Stimulated activated effector memory CD8-positive, alpha-beta T cell treated with anti-CD3 and anti-CD28 coated beads, Interleukin-12 subunit alpha, Interleukin-12 subunit beta, amount 100 ng/mL, for 72 hours (primary cell): ENCODE data around the gene UBASH3A.

Source experiments
- ATAC-seq: fragments of 150-1000 bp; cut with Tn5 transposase; 2 replicates; pipeline ENCODE4 v1.10.0; 2021
- DNase-seq, 2 donors: peaks; one replicate each; pipeline ENCODE4 v3.0.0; 2021 to 2022; ENCODE audit warnings: low spot score in 2 of 2
- H3K27ac Mint-ChIP-seq: one replicate; pipeline ENCODE4 v1.8.0; 2022; ENCODE audit warnings: mild to moderate bottlenecking, mixed read lengths
- H3K36me3 Mint-ChIP-seq: one replicate; pipeline ENCODE4 v1.8.0; 2022; ENCODE audit warnings: mild to moderate bottlenecking, mixed read lengths
- H3K4me1 Mint-ChIP-seq: one replicate; pipeline ENCODE4 v1.8.0; 2022; ENCODE audit warnings: mixed read lengths
- H3K4me3 Mint-ChIP-seq: one replicate; pipeline ENCODE4 v1.8.0; 2022; ENCODE audit warnings: mild to moderate bottlenecking, mixed read lengths
- H3K9me3 Mint-ChIP-seq: one replicate; pipeline ENCODE4 v1.8.0; 2022; ENCODE audit warnings: mixed read lengths

The UBASH3A gene

DNA sequence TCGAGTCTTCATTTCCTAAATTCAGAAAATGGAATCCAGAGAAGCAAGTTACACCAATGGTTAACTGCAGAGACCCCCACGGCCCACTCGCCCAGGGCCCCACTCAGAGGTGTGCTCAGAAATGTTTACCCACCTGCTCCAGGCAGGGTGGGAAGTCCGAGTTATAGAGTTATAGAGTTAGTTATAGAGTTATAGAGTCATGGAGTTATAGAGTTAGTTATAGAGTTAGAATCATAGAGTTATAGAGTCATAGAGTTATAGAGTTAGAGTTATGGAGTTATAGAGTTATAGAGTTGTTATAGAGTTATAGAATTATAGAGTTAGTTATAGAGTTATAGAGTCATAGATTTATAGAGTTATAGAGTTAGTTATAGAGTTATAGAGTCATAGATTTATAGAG lies 31.7 kb downstream of the UBASH3A start:
- peaks cover 70% of the 10 kb centered on the region for H3K4me1 Mint-ChIP-seq
- H3K4me3 Mint-ChIP-seq, result no peak overlapping the region
- no peak for ATAC-seq
- no peak for DNase-seq
- H3K9me3 Mint-ChIP-seq, result peaks cover 8% of the 10 kb centered on the region
- peaks cover 89% of the 10 kb centered on the region for H3K36me3 Mint-ChIP-seq
- H3K27ac Mint-ChIP-seq, result no peak overlapping the region

DNA sequence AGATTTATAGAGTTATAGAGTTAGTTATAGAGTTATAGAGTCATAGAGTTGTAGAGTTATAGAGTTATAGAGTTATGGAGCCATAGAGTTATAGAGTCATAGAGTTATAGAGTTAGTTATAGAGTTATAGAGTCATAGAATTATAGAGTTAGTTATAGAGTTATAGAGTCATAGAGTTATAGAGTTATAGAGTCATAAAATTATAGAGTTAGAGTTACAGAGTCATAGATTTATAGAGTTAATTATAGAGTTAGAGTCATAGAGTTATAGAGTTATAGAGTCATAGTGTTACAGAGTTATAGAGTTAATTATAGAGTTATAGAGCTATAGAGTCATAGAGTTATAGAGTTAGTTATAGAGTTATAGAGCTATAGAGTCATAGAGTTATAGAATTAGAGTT lies 32.1 kb downstream of the UBASH3A start:
- Mint-ChIP-seq H3K4me3 (no peak overlapping the region), H3K36me3 (peaks cover 92% of the 10 kb centered on the region), H3K27ac (no peak overlapping the region), H3K9me3 (peaks cover 8% of the 10 kb centered on the region), H3K4me1 (peaks cover 74% of the 10 kb centered on the region)
- DNase-seq, result no peak
- no peak for ATAC-seq

DNA sequence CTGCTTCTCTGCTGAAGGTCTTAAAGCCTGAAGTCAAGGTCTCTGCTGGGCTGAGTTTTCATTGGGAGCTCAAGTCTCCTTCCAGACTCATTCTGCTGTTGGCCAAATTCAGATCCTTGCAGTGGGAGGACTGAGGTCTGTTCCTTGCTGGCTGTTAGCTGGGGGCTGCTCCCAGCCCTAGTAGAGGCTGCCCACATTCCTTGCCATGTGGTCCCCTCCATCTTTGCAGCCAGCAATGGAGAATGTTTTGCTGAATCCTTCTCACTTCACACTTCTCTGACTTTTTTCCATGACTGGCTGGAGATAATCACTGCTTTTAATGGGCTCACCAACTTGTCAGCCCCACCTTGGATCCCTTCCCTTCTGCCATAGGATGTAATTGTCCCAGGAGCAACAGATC lies 33.2 kb downstream of the UBASH3A start:
- Mint-ChIP-seq H3K9me3 (peaks cover 8% of the 10 kb centered on the region), H3K27ac (no peak overlapping the region), H3K36me3 (peaks cover 90% of the 10 kb centered on the region), H3K4me1 (peaks cover 82% of the 10 kb centered on the region), H3K4me3 (no peak overlapping the region)
- DNase-seq (no peak), ATAC-seq (no peak)

DNA sequence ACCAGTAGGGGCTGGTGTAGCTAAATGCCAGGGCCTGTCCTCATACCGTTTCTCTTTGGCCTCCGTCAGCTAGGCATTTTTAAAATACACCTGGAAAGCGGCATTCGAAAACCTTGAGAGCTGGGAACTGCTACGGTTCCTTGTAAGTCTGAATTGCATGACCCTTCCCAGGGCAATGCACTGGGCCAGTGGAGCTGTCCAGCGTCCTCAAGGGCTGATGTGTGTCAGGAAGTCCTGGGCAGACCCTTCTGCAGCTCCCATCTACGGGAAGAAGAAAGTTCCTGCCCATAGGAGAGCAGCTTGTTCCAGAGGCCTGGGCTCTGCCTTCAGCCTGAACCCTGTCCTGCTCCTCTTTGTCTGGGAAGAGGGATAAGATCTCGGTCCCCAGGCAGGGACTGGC lies 34.1 kb downstream of the UBASH3A start:
- peaks cover 8% of the 10 kb centered on the region for H3K9me3 Mint-ChIP-seq
- H3K27ac Mint-ChIP-seq, result peak overlapping the region; percentile 95
- DNase-seq, result no peak
- no peak overlapping the region for H3K4me3 Mint-ChIP-seq
- peaks cover 90% of the 10 kb centered on the region for H3K36me3 Mint-ChIP-seq
- peaks cover 85% of the 10 kb centered on the region for H3K4me1 Mint-ChIP-seq
- ATAC-seq, result no peak

DNA sequence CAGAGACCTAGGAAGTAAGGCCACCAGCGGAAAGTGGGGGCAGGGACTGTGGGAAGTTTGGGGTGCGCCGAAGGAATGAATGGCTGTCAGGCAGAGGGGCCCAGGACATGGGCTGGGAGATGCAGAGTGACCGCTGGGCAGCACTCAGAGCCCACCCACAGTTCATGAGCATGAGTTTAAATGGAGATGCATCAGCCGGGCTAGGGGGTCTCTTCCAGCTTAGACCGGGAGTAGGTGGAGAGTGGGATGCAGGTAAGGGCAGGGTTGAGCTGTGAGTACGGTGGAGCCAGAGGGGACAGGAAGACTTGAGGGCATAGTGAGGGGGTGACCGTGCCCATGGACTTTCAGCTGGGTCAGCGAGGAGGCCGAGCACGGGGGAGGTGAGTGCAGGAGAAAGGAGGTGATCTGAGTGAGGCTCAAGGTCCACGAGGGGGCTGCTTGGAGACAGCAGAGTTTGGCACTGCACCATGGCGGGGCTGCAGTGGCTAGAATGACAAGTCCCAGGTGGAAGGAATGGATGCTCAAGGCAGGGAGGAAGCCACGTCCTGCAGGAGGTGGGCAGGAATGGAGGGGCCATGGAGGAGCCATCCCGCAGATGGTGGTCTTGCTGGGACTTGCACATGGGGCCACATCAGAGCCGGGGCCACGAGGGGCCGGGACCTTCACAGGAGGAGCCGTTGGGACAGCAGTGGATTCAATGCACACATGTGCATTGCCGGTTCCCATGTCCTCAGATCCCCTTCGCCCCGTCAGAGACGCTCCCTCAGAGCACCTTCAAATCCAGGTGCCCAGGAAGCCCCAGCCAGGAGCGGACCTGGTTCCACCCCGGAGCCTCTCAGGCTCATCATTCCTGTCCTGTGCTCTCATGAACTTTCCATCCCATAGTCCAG lies 34.9 kb downstream of the UBASH3A start:
- peaks cover 8% of the 10 kb centered on the region for H3K9me3 Mint-ChIP-seq
- H3K36me3 Mint-ChIP-seq, result peaks cover 90% of the 10 kb centered on the region
- H3K4me3 Mint-ChIP-seq, result peak overlapping the region; percentile 7
- peaks cover 80% of the 10 kb centered on the region for H3K4me1 Mint-ChIP-seq
- ATAC-seq, result no peak
- no peak for DNase-seq
- peak overlapping the region; percentile 95 for H3K27ac Mint-ChIP-seq

DNA sequence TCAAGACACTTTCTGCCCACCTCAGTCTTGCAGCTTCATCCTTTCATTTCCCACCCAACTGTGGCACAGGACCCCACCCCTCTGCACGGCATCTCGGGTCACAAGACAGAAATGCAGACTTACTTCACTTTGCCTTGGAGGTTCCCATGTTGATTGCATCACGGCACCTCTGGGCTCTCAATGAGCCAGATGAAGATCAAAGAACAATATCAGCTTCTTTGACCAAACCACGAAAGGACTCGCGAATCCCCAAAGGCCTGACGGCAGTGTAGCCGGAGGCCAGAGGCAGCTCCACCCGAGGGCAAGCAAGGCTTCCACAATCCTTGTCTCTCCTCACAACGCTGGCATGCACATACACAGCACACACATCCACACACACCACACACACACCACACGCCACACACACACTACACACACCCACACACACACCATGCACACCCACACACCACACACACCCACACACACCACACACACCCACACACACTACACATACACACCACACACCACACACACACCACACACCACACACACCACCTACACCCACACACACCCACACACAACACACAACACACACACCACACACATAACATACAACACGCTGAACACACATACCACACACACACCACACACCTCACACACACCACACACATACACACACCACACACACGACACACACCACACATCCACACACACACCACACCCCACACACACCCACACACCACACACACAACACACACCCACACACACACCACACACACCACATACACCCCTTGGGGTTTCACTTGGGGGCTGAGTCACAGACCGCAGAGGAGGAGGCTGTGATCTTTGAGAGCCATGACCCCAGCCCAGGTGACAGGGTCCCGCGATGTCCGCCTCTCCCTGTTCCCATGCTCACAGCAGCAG lies 35.8 kb downstream of the UBASH3A start:
- Mint-ChIP-seq H3K27ac (peak overlapping the region; percentile 95), H3K9me3 (peaks cover 8% of the 10 kb centered on the region), H3K36me3 (peaks cover 88% of the 10 kb centered on the region), H3K4me1 (peaks cover 74% of the 10 kb centered on the region), H3K4me3 (peak overlapping the region; percentile 55)
- ATAC-seq, result peak; percentile 86
- DNase-seq, result peak; percentile 44 to 80

DNA sequence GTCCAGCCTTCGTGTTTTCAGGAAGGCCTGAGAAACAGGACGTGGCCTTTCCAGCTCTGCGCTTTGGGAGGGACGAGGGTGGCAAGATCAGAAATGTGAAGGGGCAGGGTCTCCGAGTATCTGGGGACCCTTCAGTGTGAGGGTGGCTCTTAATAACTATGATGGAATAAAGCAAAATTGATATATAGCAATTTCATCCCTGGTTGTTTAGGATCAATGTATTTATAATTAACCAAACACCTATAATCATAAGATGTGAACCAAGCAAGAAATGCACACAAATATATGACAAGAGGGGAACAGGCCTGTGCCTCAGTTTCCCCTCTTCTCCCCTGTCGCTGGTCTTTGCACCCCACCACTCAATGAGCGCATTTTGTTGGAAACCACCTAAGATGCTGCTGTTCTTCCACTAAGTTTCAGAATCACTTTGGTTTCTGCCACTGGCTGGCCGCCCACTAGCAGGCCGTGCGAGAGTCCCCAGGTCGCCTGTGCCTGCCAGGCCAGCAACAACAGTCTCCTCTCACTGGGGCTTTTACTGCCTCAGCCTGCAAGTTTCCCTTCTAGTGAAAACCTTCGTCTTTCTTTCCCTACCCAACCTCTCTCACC lies 36.6 kb downstream of the UBASH3A start:
- Mint-ChIP-seq H3K9me3 (peaks cover 7% of the 10 kb centered on the region), H3K27ac (peak overlapping the region; percentile 95), H3K36me3 (peaks cover 85% of the 10 kb centered on the region), H3K4me1 (peaks cover 66% of the 10 kb centered on the region), H3K4me3 (peak overlapping the region; percentile 55)
- peak; percentile 34 to 73 for DNase-seq
- ATAC-seq, result peak; percentile 86

DNA sequence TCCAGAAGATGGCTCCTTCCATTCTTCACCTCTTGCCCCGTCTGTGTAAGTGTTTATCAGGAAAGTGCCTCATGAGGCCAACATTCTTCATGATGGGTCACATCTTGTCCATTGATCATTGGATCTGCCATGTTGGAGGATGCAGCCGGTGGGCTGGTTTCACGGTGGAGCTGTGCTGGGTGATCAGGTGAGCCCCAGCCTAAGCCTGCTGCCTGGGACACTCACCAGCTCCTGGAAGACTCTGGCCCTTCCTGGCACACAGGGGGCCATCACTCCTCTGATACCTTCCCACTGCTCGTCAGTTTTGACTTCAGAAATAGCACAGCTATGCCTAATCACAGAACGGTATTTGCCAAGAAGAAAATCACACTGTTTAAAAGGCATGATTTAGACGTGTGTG lies 38.3 kb downstream of the UBASH3A start:
- DNase-seq (no peak), ATAC-seq (no peak)
- H3K9me3 Mint-ChIP-seq, result peaks cover 4% of the 10 kb centered on the region
- no peak overlapping the region for H3K27ac Mint-ChIP-seq
- peaks cover 87% of the 10 kb centered on the region for H3K36me3 Mint-ChIP-seq
- H3K4me1 Mint-ChIP-seq, result peaks cover 72% of the 10 kb centered on the region
- no peak overlapping the region for H3K4me3 Mint-ChIP-seq

DNA sequence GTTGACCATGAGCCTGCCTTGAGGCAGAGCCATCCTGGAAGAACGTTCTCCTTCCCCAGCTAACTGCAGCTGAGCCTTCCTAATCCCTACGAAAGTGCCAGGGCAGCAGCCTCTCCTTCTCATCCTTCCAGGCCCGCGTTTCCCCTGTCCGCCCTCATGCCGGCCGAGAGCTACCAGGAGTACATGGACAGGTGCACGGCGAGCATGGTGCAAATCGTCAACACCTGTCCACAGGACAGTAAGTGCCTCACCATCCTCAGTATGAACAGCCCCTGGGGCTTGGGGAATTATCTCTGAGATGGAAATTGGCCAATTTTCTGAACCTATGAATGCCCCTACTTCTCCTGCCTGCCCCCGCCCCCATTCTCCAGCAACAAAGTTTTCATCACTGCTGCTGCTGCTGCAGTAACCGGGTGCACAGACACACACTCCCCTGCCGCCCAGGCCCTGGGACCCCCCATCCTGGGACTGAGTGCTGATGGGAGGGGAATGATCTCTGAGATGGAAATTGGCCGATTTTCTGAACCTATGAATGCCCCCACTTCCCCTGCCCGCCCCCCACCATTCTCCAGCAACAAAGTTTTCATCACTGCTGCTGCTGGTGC lies 39.6 kb downstream of the UBASH3A start:
- DNase-seq (no peak), ATAC-seq (no peak)
- no peak overlapping the region for H3K4me3 Mint-ChIP-seq
- peaks cover 4% of the 10 kb centered on the region for H3K9me3 Mint-ChIP-seq
- H3K4me1 Mint-ChIP-seq, result peaks cover 72% of the 10 kb centered on the region
- H3K27ac Mint-ChIP-seq, result peak overlapping the region; percentile 76
- peaks cover 81% of the 10 kb centered on the region for H3K36me3 Mint-ChIP-seq

DNA sequence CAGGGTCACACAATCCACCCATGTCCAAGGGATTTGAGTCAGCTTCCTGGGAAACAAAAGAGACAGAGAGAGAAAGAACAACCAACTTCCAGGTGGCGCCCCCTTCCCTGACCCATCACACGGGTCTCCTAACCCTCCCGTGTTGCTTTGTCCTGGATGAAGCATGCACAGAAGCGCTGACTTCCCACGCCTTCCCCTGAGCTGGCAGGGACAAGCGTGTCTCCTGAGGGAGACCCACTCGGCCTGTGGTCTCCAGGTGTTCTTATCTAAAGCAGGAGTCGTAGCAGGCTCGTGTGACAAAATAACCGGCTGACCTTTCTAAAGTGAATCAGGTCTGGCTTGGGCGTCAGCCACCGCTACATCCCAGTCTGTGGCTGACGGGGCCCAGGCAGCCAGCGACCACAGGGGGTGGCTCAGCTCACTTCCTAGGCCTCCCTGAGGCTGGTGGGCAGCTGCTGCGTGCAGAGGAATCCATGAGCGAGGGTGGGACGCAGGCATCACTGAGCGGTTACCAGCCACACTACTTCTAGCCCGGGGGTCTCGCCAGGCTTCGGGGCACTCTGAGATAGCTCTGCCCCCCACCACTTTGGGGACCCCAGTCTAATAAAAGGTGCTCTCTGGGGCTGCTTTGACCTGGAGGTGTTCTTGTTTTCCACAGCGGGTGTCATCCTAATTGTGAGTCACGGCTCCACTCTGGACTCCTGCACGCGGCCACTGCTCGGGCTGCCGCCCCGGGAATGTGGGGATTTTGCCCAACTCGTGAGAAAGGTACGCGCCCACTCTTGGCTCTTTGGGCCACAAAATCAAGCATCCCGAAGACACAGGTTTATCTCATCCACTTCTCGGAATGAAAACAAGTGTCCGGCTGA lies 40.4 kb downstream of the UBASH3A start:
- H3K4me3 Mint-ChIP-seq, result no peak overlapping the region
- no peak for ATAC-seq
- H3K9me3 Mint-ChIP-seq, result peaks cover 4% of the 10 kb centered on the region
- H3K4me1 Mint-ChIP-seq, result peaks cover 72% of the 10 kb centered on the region
- H3K27ac Mint-ChIP-seq, result peak overlapping the region; percentile 76
- peaks cover 73% of the 10 kb centered on the region for H3K36me3 Mint-ChIP-seq
- no peak for DNase-seq

DNA sequence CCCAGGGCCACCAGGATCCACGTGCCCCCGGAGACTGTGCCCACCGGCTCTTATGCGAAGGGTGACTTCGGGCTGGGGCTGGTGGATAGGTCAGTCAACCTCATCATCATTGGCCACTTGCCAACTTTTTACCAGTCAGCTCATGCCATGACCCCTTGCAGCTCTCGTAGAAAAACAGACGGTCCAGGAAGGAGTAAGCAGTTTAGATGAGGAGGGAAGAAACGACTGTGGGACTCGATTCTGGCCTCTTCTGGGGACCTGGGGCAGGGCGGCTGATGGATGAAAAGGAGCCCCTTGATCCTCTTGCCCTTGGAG lies 41.0 kb downstream of the UBASH3A start:
- Mint-ChIP-seq H3K4me1 (peaks cover 72% of the 10 kb centered on the region), H3K4me3 (no peak overlapping the region), H3K36me3 (peaks cover 67% of the 10 kb centered on the region), H3K27ac (peak overlapping the region; percentile 40), H3K9me3 (peaks cover 3% of the 10 kb centered on the region)
- no peak for ATAC-seq
- no peak for DNase-seq

DNA sequence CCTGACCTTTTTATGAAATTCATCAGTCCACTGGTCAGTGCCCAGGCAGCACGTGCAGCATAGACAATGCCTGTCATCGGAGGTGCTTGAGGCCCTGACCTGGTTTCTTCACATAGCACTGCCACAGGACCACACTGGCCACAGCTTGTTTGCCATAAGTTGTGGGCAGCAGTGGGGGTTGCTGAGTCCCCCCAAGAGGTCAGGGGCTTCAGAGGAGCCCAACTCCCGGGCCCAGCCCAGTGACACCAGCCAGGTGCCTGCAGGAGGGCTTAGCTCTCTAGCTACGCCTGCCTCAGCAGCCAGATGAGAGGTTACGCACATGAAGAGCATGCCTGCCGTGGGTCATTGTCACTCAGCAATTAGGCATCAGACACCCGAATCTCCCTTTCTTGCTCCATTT lies 41.6 kb downstream of the UBASH3A start:
- H3K27ac Mint-ChIP-seq, result peak overlapping the region; percentile 73
- peaks cover 66% of the 10 kb centered on the region for H3K36me3 Mint-ChIP-seq
- no peak for DNase-seq
- H3K4me3 Mint-ChIP-seq, result no peak overlapping the region
- H3K9me3 Mint-ChIP-seq, result no peaks in the 10 kb centered on the region
- ATAC-seq, result no peak
- peaks cover 72% of the 10 kb centered on the region for H3K4me1 Mint-ChIP-seq

DNA sequence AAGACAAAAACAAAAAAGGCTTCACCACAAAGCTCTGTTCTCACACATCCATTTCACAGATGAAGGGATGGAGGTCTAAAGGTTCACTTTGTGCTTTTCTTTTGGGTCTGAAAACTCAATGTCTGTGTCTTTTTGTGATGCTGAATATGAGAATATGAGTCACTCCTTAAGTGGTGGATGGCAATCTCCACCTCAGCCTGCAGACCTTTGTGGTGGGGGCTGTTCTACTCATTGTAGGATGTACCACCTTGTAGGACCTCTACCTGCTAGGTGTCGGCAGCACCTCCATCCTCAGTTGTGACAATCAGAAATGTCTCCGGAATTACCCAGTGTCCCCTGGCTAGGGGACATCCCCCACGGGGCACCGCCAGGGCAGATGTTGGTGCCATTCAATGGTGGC lies 42.8 kb downstream of the UBASH3A start:
- DNase-seq (no peak), ATAC-seq (peak; percentile 57)
- Mint-ChIP-seq H3K4me1 (peaks cover 66% of the 10 kb centered on the region), H3K36me3 (peaks cover 56% of the 10 kb centered on the region), H3K27ac (peak overlapping the region; percentile 73), H3K4me3 (no peak overlapping the region), H3K9me3 (no peaks in the 10 kb centered on the region)

DNA sequence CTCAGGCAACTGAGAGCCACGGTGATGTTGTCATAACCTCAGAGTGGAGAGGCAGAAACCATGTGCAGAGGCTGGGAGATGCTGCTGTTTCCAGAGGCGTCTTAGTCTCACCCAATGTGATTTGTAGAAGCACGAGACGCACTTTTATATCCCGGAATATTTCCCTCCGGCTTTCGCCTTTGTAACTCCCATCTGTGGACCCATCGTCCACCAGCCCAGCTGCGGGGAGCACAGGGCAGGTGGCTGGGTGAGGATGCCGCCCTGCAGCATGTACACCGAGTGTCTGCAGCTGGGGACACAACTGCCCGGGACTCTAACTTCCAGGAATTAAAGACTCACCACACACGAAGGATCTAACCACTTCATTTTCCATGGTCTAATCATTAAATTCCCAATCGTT lies 43.5 kb downstream of the UBASH3A start:
- H3K9me3 Mint-ChIP-seq, result no peaks in the 10 kb centered on the region
- H3K36me3 Mint-ChIP-seq, result peaks cover 52% of the 10 kb centered on the region
- peaks cover 62% of the 10 kb centered on the region for H3K4me1 Mint-ChIP-seq
- ATAC-seq (no peak), DNase-seq (no peak)
- no peak overlapping the region for H3K4me3 Mint-ChIP-seq
- H3K27ac Mint-ChIP-seq, result no peak overlapping the region
